ENCODE data around the gene RWDD3.

RWDD3 gene

GRCh38 chr1:95232646-95233318, 1.2 kb upstream of the RWDD3 start (continued):
- TF ChIP-seq, protein P1, sequence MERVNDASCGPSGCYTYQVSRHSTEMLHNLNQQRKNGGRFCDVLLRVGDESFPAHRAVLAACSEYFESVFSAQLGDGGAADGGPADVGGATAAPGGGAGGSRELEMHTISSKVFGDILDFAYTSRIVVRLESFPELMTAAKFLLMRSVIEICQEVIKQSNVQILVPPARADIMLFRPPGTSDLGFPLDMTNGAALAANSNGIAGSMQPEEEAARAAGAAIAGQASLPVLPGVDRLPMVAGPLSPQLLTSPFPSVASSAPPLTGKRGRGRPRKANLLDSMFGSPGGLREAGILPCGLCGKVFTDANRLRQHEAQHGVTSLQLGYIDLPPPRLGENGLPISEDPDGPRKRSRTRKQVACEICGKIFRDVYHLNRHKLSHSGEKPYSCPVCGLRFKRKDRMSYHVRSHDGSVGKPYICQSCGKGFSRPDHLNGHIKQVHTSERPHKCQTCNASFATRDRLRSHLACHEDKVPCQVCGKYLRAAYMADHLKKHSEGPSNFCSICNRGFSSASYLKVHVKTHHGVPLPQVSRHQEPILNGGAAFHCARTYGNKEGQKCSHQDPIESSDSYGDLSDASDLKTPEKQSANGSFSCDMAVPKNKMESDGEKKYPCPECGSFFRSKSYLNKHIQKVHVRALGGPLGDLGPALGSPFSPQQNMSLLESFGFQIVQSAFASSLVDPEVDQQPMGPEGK (CRISPR knock-in tag; IDR thresholded peaks at IDR 0.05; ENCODE audit: borderline replicate concordance) = no peak
- TF ChIP-seq TCF4 (CRISPR knock-in tag; IDR thresholded peaks at IDR 0.05; ENCODE audit: borderline replicate concordance) (no peak), CSDC2 (CRISPR knock-in tag; IDR thresholded peaks at IDR 0.05) (no peak), ZNF8 (CRISPR knock-in tag; IDR thresholded peaks at IDR 0.05) (no peak), PPARA (CRISPR knock-in tag; IDR thresholded peaks at IDR 0.05; ENCODE audit: borderline replicate concordance) (no peak), ZFP3 (CRISPR knock-in tag; IDR thresholded peaks at IDR 0.05) (no peak), ZFP30 (CRISPR knock-in tag; IDR thresholded peaks at IDR 0.05) (no peak), ZC3H10 (CRISPR knock-in tag; IDR thresholded peaks at IDR 0.05) (no peak), RARB (CRISPR knock-in tag; IDR thresholded peaks at IDR 0.05) (no peak), ZNF70 (CRISPR knock-in tag; IDR thresholded peaks at IDR 0.05) (no peak), GLIS3 (CRISPR knock-in tag; IDR thresholded peaks at IDR 0.05) (no peak)
- TF ChIP-seq, protein P2, sequence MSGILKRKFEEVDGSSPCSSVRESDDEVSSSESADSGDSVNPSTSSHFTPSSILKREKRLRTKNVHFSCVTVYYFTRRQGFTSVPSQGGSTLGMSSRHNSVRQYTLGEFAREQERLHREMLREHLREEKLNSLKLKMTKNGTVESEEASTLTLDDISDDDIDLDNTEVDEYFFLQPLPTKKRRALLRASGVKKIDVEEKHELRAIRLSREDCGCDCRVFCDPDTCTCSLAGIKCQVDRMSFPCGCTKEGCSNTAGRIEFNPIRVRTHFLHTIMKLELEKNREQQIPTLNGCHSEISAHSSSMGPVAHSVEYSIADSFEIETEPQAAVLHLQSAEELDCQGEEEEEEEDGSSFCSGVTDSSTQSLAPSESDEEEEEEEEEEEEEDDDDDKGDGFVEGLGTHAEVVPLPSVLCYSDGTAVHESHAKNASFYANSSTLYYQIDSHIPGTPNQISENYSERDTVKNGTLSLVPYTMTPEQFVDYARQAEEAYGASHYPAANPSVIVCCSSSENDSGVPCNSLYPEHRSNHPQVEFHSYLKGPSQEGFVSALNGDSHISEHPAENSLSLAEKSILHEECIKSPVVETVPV (CRISPR knock-in tag; IDR thresholded peaks at IDR 0.05) = no peak

GRCh38 chr1:95233319-95233736, 682 bp upstream of the RWDD3 start:
- ATAC-seq = no peak
- TF ChIP-seq TOX (CRISPR knock-in tag; IDR thresholded peaks at IDR 0.05; ENCODE audit: borderline replicate concordance) (no peak), PPARA (CRISPR knock-in tag; IDR thresholded peaks at IDR 0.05; ENCODE audit: borderline replicate concordance) (no peak), CREB5 (CRISPR knock-in tag; IDR thresholded peaks at IDR 0.05; ENCODE audit: low read depth) (no peak), ZNF70 (CRISPR knock-in tag; IDR thresholded peaks at IDR 0.05) (no peak), ISL1 (CRISPR knock-in tag; IDR thresholded peaks at IDR 0.05) (no peak), BACH2 (CRISPR knock-in tag; IDR thresholded peaks at IDR 0.05; ENCODE audit: borderline replicate concordance) (no peak), ZFP3 (CRISPR knock-in tag; IDR thresholded peaks at IDR 0.05) (no peak), TCF4 (CRISPR knock-in tag; IDR thresholded peaks at IDR 0.05; ENCODE audit: borderline replicate concordance) (no peak), ARNTL (CRISPR knock-in tag; IDR thresholded peaks at IDR 0.05; ENCODE audit: borderline replicate concordance, low read depth) (no peak), GLIS3 (CRISPR knock-in tag; IDR thresholded peaks at IDR 0.05) (no peak), CSDC2 (CRISPR knock-in tag; IDR thresholded peaks at IDR 0.05) (no peak), ZC3H10 (CRISPR knock-in tag; IDR thresholded peaks at IDR 0.05) (no peak), ZNF565 (CRISPR knock-in tag; conservative IDR thresholded peaks at IDR 0.05; ENCODE audit: low read depth) (no peak), ZFP30 (CRISPR knock-in tag; IDR thresholded peaks at IDR 0.05) (no peak)
- TF ChIP-seq, protein P2 (CRISPR knock-in tag; IDR thresholded peaks at IDR 0.05) = no peak
- TF ChIP-seq, protein P3, sequence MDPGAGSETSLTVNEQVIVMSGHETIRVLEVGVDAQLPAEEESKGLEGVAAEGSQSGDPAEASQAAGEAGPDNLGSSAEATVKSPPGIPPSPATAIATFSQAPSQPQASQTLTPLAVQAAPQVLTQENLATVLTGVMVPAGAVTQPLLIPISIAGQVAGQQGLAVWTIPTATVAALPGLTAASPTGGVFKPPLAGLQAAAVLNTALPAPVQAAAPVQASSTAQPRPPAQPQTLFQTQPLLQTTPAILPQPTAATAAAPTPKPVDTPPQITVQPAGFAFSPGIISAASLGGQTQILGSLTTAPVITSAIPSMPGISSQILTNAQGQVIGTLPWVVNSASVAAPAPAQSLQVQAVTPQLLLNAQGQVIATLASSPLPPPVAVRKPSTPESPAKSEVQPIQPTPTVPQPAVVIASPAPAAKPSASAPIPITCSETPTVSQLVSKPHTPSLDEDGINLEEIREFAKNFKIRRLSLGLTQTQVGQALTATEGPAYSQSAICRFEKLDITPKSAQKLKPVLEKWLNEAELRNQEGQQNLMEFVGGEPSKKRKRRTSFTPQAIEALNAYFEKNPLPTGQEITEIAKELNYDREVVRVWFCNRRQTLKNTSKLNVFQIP (CRISPR knock-in tag; IDR thresholded peaks at IDR 0.05; ENCODE audit: borderline replicate concordance, low read depth) = no peak
- TF ChIP-seq, protein P1 (CRISPR knock-in tag; IDR thresholded peaks at IDR 0.05; ENCODE audit: borderline replicate concordance) = no peak

Data from SK-N-SH treated with all-trans-retinoic acid at 6 μM for 48 hours (cell line).